HG03025 (cell line): ENCODE measurements around the gene ARX.

Source experiments
- ATAC-seq: cut with Tn5 transposase; IDR thresholded peaks from one replicate; pipeline ENCODE4 v1.9.1; 2021; ENCODE audit warnings: mild to moderate bottlenecking, moderate library complexity; ENCODE audit not compliant: unreplicated experiment, low FRiP score

The ARX gene

DNA sequence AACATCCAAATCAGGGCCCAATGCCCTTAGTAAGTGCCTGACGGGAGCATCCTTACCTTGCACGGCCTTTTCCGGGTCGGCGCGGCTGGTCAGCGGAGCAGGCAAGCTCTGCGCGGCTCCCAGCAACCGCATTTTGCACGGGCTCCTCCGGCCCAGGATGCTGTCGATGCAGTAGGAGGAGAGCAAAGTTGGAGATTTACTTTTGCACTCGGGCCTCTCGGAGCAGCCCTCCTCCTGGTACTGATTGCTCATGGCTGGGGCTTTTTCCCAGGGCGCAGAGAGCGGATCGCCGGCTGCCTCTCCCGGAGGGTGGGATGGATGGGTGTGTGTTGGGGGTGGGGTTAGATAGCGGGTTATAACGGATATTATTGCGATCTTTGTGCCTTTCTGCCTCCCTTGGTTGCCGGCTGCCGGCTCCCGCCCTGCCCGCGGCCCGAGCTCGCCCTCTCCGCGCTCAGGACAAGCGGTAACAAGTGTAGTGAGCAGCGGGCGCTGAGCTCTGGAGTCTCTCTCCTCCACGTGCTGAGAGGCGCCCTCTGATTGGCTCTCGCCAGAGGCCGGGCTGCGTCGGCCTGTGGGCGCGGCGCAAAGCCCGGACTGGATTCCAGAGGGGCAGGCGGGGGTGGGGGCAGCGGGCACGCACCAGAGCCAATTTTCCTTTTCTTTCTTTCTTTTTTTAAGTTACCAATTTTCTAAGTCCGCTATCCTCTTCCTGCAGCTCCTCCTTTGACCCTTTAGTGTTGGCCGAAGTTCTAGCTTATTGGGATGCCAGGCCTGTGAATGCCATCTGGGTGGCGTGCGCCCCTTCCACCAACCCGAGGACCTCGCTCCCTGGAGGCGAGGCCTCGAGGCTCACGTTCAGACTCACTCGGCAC is at the start of gene ARX:
ARX (minus strand) TSS at position 480 of the 875 bp plus-strand sequence; CDS start at position 252, 228 bp downstream.
- no peak for ATAC-seq

DNA sequence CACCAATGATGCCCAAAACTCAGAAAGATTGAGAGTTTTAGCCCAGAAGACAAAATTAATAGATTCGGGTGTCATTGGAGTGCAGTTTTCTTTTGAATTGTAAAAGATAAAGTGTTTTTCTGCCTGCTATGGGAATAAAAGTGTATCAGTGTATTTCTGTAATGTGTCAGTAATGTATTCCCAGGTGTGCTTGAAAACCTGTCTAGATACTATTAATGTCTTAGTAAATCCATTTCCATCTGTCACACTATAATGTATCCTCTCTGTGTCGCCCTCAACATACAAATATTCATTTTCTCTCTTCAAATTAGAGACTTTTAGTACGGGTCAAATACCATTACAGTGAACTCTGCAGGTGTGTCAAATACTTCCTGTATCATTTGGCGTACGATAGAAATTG is 43.5 kb upstream of the ARX start:
- ATAC-seq = no peak

DNA sequence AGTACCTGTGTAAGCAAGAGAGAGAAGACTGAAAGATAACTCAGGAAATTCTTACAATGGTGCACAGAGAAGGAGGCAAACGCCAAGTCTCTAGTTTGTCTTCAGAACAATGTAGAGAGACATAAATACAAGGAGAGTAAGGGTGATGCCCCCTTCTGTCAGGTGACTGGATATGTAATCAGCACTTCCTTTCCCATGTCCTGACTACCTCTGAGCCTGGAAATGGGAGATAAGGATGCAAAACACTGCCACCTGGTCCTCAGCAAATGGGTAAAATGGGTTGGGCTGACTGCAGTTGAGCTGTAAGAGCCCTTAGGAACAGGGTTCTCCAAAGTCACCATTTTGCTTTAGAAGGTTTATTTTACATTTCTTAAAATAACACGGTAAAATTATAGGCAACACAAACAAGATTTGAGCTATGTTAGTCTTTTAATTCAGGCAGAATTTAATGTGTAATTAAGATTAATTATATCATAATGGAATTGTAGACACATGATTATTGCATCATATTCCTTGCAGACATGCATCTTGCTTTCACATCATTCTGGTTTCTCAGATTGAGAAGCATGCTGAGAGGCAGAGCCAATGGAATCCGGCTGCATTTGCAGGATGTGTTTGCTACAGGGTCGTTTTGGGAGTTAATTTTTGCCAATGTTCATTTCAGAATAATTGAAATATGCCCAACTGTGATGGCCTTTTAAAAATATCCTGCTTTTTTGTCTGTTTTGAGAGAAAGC is 37.2 kb upstream of the ARX start:
- no peak for ATAC-seq

DNA sequence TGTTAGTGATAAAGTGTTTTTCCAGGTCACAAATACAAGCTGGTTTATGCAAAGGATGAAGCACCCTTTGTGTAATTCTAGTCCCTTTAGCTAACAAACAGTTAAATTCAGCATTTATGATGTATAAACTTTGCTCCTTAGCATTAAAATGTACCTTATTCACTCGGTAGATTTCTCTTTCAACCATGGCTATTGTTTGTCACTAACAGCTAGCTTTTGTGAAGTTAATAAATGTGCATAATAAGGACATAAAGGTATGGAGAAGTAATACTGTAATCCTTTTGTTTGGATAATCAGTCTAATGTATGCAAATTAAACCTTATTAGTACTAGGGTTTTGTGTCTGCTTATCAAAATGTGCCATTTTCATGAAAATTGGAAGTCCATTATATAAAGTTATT is 34.2 kb upstream of the ARX start:
- no peak for ATAC-seq

DNA sequence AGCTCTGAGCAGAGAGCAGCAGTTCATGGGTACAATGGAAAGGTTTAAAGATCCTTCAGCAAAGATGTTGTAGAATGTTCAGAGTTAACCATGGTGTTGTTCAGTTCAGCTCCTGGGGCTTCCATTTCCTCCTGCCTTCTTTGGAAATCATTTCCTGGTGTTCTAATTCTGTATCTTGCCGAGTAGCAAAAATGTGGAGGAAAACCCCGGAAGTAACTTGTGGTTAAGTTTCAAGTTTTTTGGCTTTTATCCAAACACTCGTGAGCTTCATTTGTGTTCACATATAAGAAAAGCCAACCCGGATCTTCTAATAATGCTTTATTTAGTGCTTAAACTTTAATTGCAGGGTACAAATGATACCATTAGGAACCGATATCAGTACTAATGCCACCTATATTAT is 33.6 kb upstream of the ARX start:
- ATAC-seq = no peak

DNA sequence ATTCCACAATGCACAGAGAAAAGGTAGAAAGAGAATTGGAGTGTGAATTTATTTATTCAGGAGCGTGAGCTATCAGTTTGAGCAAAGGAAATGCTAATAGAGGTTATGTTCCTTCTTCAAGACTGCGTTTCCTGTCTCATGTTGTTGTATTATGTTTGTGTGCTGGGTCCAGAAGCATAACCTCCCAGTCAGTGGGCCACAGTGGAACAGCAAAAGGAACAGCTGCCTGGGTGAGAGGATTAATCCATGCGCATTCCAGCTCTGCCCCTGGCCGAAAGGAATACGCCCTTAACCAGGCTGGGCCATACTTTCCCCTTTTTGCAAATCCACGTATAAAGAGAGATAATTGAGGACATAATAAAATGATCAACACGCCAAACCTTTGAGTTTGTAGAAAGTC is 32.4 kb upstream of the ARX start:
- no peak for ATAC-seq

DNA sequence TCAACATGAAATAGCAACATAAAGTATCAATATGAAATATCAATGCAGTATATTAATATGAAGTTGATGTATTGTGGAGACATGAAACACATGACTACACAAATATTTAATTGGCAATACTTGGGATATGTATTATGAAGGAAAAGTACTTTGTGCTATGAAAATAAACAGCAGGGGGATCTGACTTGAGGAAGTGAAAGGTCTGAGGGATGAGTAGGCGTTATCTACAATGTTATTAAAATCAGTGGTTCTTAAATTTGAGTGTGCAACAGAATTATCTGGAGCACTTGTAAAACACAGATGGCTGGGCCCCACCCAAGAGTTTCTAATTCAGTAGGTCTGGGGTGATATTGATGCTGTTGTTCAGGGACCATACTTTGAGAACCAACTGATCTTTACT is 27.4 kb upstream of the ARX start:
- no peak for ATAC-seq

DNA sequence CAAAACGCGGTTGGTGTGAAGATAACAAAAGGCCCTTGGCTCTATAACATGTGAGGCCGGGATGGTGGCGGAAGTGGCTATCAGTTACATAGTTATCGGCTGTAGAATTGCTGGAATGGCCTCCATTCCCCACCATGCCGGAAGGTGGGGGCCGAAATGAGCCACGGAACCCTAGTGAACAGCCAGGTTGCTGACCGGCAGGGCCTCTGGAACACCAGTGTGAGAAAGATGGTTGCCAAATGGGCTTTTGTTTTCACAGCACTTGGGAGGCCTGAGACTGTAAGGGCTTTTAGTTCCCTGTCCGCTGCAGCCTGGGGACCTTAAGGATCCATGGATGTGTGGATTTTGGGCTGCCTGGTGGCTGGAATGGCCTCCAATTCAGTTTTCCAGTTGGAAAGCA is 23.3 kb upstream of the ARX start:
- ATAC-seq = no peak

DNA sequence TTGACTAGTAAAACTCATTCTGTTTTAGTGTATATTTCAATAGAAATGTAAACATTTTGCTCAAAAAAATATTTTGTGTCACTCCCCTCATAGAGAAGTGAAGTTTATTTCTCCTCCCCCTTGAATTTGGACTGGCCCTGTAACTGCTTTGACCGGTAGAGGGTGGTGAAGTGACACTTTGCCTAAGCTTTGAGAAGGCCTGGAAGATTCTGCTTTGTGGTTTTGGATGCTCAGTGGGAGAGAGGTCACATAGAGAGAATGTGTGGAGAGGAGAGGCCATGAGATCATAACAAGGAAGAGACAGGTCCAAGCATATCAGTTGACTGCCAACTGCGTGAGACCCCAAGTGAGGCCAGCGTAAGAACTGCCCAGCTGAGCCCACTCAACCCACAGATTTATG is 19.1 kb upstream of the ARX start:
- no peak for ATAC-seq

DNA sequence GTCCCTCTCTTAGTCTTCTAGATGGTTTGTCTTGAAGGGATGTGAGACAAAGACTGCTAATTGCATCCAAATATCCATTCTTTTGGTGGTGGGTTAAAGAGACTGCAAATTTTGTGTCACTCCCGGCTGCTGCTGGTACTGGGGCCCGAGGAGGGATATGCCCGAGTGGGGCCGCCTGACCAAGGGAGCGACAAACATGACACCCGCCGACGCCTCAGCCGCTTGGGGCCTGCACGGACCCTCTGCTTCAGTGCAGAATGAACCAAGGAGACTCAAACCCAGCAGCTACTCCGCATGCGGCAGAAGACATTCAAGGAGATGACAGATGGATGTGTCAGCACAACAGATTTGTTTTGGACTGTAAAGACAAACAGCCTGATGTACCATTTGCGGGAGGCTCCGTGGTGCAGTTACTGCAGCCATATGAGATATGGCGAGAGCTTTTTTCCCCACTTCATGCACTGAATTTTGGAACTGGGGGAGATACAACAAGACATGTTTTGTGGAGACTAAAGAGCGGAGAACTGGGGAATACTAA is 13.6 kb upstream of the ARX start:
- no peak for ATAC-seq

DNA sequence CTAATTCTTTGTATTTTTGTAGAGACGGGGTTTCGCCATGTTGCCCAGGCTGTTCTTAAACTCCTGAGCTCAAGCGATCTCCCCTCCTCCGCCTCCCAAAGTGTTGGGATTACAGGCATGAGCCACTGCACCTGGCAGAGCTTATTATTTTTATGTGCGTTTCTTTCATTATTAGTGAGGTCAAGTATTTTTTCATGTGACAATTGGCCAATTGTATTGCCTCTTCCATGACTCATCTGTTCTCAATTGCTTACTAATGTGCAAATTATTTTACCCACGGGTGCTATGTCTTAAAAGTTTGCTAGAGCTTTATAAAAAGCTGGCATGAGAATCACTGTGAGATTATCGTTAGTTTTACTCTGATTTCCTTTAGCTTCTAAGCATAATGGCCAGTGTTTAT is 13.0 kb upstream of the ARX start:
- ATAC-seq = no peak

DNA sequence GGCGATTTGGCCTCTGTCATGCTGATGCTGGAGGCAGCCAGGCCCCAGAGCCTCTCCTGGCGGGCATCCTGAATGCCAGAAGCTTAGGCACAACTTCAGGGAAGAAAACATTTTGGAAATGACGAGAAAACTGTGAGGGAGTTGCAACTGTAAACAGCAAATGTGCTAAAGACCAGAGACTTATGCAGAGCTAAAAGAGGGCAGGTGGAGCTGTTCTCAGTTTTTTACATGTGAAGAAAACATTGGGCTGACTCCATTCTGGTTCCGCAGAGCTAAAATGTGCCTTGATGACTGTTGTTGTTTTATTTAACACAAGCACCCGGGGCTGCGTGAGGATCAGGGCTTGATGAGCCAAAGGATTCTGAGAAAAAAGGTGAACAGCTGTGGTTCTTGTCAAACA is 10.8 kb upstream of the ARX start:
- ATAC-seq = no peak

DNA sequence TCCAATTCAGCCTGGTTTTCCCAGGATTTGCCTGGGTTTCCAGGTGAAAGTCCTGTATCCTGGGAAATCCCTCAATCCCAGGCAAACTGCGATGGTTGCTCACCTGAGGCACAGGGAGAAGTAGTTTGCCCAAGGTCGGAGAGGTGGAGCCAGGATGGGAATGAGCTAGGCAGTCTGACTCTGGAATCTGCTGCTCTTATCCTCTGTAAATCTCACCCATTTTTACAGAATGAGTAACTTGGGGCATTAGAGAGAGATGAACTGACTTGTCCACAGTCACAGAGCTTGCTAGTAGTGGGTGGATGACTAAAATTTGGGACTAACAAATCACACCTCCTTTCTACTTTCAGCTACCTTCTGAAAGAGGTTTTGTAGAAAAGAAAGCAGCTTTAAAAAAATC is 9.8 kb upstream of the ARX start:
- no peak for ATAC-seq

DNA sequence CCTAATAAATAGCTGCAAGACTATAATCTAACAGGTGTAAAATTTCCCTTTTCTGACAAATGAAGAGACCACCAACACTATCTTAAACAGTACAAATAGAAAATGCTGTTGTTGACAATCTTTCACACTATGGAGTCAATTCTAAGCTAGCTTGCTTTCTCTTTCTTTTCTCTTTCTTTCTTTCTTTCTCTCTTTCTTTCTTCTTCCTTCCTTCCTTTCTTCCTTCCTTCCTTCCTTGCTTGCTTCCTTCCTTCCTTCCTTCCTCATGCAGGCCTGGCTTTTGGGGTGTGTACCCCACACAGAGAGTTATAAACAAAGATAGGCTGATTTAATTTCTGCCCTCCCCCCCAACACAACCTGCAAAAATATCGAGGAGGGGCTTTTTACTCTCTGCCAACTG is 8.1 kb upstream of the ARX start:
- ATAC-seq = no peak

DNA sequence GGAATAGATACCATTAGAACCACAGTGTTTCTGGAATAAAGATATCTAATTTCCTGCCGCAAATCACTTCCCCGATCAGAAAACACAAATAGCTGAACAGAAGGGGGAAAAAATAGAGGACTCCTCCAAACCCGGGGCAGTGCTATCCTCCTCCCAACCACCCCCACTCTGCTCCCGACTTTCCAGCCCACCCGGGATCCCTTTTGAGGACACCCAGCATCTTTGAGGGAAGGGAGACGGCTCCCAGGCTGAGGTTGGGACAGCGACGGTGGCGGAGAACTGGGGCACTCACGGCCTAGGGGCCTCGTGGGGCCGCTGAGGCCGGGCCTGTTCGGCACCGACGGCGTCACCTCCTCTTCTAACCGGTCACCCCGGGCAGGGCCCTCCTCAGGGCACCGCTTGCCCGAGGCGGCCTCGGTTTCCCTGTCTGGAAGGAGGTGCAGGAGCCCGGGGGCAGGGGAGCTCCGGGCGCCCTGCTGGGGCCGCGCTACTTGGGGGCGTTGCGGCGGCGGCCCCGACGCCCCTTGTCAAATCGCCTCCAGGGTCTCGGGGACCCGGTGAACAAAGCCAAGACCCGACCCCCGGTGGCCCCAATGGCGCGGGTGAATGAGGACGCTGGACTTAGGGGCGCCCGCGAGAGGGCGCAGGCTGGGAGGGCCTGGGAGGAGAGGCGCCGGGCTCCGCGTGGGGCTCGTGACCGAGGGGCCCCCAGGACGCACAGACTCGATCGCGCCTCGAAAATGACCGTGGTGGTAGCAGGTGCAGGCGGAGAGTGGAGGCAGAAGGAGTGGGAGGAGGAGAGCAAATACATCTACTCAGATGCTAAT is 6.9 kb upstream of the ARX start:
- ATAC-seq = no peak

DNA sequence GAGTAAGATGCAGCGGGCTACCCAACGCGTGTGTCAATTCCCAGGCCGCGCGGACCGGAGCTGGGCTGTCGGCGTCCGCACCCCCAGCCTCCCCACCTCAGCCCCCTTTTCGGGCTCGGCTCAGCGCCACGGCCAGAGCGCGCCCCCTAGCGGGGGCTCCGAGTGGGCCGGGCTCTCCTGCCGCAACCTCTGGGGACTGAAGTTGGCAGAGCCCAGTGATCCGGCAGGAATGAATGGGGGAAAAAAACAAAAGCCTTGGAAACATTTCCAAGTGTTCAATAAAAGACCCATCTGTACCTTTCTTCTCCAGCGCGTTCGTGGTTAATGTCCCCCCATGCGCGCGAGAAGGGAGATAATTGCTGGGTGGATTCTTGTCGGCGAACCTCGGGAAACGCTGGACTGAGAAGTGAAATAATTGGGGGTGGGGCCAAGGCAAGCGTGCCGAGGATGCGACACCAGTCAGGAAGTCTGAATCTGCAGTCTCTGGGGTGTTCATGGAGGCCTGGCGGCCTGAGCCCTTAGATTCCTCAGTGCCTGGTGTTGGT is 5.2 kb upstream of the ARX start:
- ATAC-seq = no peak

DNA sequence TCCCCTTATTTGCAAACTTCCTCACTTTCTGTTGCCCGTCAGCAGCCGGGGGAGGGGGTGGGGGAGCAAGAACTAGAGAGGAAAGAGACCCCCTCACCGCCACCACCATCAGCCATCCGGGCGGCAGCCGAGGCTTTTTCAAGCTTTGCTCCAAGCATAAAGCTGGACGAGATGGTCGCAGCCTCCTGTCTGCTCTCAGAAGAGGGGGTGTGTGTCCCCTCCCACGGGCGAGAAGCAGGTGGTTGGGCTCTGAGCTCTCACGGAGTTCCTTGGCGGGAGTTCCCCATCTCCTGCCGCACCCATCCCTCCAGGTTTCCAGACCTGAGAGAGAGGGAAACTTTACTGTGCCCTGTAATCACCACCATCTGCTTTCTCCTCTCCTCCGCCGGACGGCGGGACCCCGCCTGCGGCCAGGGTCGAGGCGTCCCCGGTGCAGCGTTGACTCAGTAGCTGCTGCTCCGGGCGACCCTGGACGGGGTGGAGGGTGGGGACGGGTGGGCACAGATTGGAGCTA is 4.7 kb upstream of the ARX start:
- no peak for ATAC-seq

DNA sequence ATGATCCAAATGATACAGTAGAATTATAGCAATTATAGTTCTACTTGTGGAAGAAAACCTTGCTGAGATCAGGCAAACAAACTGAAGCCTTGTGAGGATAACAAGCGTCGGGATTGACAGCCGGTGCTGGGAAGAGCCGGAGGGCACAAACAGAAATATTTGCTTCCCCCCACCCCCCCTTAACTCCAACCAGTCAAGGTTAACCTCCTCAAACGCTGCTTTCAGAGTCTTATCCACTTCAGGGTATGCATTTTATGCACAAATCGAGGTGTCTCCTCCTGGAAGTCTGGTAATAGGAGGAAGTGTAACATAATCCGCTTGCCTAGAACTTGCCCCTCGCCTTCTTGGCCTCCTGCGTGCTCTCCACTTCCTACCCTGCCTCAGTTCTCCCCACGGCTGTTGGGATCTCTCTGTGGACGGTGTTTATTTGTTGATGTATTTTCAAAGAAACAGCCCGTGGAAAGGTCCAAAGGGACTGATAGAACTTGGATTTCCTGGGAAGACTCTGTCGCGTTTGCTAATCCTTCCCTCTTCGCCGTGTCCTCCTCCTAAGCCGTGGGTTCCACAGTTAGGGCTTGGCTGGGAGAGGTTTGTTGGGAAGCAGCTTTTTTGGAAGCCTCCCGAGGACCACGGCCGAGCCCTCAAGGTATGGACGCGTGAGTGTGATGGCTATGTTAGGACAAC is 4.1 kb upstream of the ARX start:
- no peak for ATAC-seq

DNA sequence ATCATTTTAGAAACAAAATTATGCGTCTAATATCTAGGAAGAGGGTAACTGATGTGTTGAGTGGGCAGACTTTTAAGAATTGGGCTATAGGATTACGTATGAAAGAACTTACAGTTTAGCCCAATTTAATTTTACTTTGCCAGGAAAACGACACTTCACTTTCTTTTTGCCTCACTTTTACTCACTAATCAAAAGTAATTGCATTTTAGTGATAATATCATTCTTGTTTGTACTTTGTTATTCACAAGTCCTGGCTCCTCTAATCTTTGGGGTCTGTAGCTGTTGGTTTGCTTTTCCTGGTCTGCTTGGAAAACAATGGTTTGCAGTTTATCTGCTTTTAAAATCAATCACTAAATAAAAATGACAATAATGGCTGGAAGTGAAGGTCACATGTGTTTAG is 2.9 kb upstream of the ARX start:
- ATAC-seq = no peak
